Stimulated activated naive CD8-positive, alpha-beta T cell treated with anti-CD3 and anti-CD28 coated beads, Interleukin-15, amount 100 ng/mL, for 72 hours (primary cell): ENCODE measurements around the gene RAB23.

Experiments
- ATAC-seq: fragments of 150-1000 bp; cut with Tn5 transposase; 2 replicates; pipeline ENCODE4 v1.10.0; 2021; ENCODE audit warnings: mild to moderate bottlenecking, moderate library complexity
- DNase-seq, 2 donors: peaks; one replicate each; pipeline ENCODE4 v3.0.0; 2021 to 2022
- H3K27ac Mint-ChIP-seq, 2 donors: one replicate each; pipeline ENCODE4 v1.8.0; 2022; ENCODE audit warnings: mild to moderate bottlenecking in 2 of 2, mixed read lengths in 2 of 2, moderate library complexity in 2 of 2
- H3K27me3 Mint-ChIP-seq: one replicate; pipeline ENCODE4 v1.8.0; 2022; ENCODE audit warnings: mixed read lengths
- H3K4me1 Mint-ChIP-seq: one replicate; pipeline ENCODE4 v1.8.0; 2022; ENCODE audit warnings: mild to moderate bottlenecking, mixed read lengths
- H3K4me3 Mint-ChIP-seq, 2 donors: one replicate each; pipeline ENCODE4 v1.8.0; 2022; ENCODE audit warnings: mild to moderate bottlenecking in 2 of 2, mixed read lengths in 2 of 2, moderate library complexity in 1 of 2
- H3K9me3 Mint-ChIP-seq, 2 donors: one replicate each; pipeline ENCODE4 v1.8.0; 2022; ENCODE audit warnings: mixed read lengths in 2 of 2

The RAB23 gene

GRCh38 chr6:57138026-57138425, 84.1 kb downstream of the RAB23 start:
- H3K9me3 Mint-ChIP-seq: no peaks in the 10 kb centered on the region
- no peak for ATAC-seq
- H3K4me3 Mint-ChIP-seq: no peak overlapping the region
- no peak overlapping the region for H3K27ac Mint-ChIP-seq
- H3K4me1 Mint-ChIP-seq: peaks cover 19% of the 10 kb centered on the region
- DNase-seq: no peak
- H3K27me3 Mint-ChIP-seq: no peaks in the 10 kb centered on the region

DNA sequence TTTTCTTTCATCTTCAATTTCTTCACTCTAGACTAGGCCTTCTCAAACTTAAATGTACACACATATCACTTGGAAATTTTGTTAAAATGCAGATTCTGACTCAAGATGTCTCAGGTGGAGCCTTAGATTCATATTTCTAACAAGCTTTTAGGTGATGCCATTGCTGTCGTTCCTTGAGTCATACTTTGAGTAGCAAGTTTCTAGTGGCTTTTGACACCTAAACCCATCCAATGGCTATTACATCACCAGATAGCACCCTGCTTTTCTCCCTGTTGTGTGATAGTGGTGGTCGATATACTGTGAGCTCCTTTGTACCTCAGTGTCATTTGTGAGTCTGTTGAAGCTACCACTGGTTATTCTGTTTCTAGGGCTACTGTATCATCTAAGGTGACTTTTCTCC, 84.8 kb downstream of the RAB23 start:
- Mint-ChIP-seq H3K9me3 (no peaks in the 10 kb centered on the region), H3K27ac (no peak overlapping the region), H3K4me3 (peak overlapping the region in 1 of 2 donors; percentile 12), H3K4me1 (peaks cover 19% of the 10 kb centered on the region), H3K27me3 (no peaks in the 10 kb centered on the region)
- peak; percentile 97 for ATAC-seq
- peak in 1 of 2 donors; percentile 11 for DNase-seq
